KMS-11 (cell line): ENCODE results near the gene LINC00632.
A peak's percentile ranks its signal among the peaks of the same experiment; 100 is the strongest.

Experiments used
- H2AFZ ChIP-seq: fragments of 200-600 bp; sonication (generic); 2 replicates; pipeline ENCODE4 v1.6.1; 2016; ENCODE audit warnings: antibody characterized with exemption, mixed run types, low read depth
- H3K27ac ChIP-seq: fragments of 200-600 bp; sonication (generic); 2 replicates; pipeline ENCODE4 v1.6.1; 2016; ENCODE audit warnings: mild to moderate bottlenecking, mixed run types
- H3K27me3 ChIP-seq: fragments of 200-600 bp; sonication (generic); 2 replicates; pipeline ENCODE4 v1.6.1; 2017; ENCODE audit warnings: mild to moderate bottlenecking, low read depth, mixed run types, moderate library complexity; ENCODE audit not compliant: insufficient read depth
- H3K36me3 ChIP-seq: fragments of 200-600 bp; sonication (generic); 2 replicates; pipeline ENCODE4 v1.6.1; 2017; ENCODE audit warnings: mild to moderate bottlenecking, mixed run types; ENCODE audit not compliant: insufficient read depth
- H3K4me1 ChIP-seq: fragments of 200-600 bp; sonication (generic); 2 replicates; pipeline ENCODE4 v1.6.1; 2016; ENCODE audit warnings: mild to moderate bottlenecking, low read depth, mixed run types; ENCODE audit not compliant: poor library complexity, severe bottlenecking
- H3K4me2 ChIP-seq: fragments of 200-600 bp; sonication (generic); 2 replicates; pipeline ENCODE4 v1.7.0; 2016; ENCODE audit warnings: mild to moderate bottlenecking, mixed run types
- H3K4me3 ChIP-seq: fragments of 200-600 bp; sonication (generic); IDR thresholded peaks from 2 replicates; pipeline ENCODE4 v1.6.1; 2017; ENCODE audit warnings: low read depth, low read length, mixed read lengths; ENCODE audit not compliant: insufficient read depth
- H3K79me2 ChIP-seq: fragments of 200-600 bp; sonication (generic); 2 replicates; pipeline ENCODE4 v1.6.1; 2016; ENCODE audit warnings: low read depth, mixed run types; ENCODE audit not compliant: insufficient read depth
- H3K9ac ChIP-seq: fragments of 200-600 bp; sonication (generic); 2 replicates; pipeline ENCODE4 v1.6.1; 2016; ENCODE audit warnings: mild to moderate bottlenecking, mixed run types
- H4K20me1 ChIP-seq: fragments of 200-600 bp; sonication (generic); 2 replicates; pipeline ENCODE4 v1.6.1; 2016; ENCODE audit warnings: mild to moderate bottlenecking, mixed run types; ENCODE audit not compliant: insufficient read depth
- CTCF ChIP-seq: fragments of 200-600 bp; sonication (generic); conservative IDR thresholded peaks from 2 replicates; pipeline ENCODE4 v1.6.1; 2017; ENCODE audit warnings: low read depth, mild to moderate bottlenecking, antibody characterized with exemption, low read length, moderate library complexity, mixed read lengths

Gene LINC00632

GRCh38 chrX:140822184-140822583 is 112.6 kb downstream of the LINC00632 start:
- H3K79me2 ChIP-seq = no peaks in the 10 kb centered on the region
- peak overlapping the region; percentile 42 for H3K27ac ChIP-seq
- no peaks in the 10 kb centered on the region for H4K20me1 ChIP-seq
- peak overlapping the region; percentile 29; the same call in 1 of the 2 replicates for H3K4me2 ChIP-seq
- peaks cover 23% of the 10 kb centered on the region for H3K4me1 ChIP-seq
- no peak overlapping the region for H3K4me3 ChIP-seq
- no peak for TF ChIP-seq CTCF
- no peaks in the 10 kb centered on the region for H3K36me3 ChIP-seq
- H3K9ac ChIP-seq = no peak overlapping the region
- H3K27me3 ChIP-seq = no peaks in the 10 kb centered on the region
- 0 out of 2 replicates have a peak overlapping the region, but pooled peaks have one; percentile 30 for H2AFZ ChIP-seq

GRCh38 chrX:140822861-140823260 is 113.3 kb downstream of the LINC00632 start:
- Histone ChIP-seq H3K9ac (no peak overlapping the region), H3K36me3 (no peaks in the 10 kb centered on the region), H3K4me3 (no peak overlapping the region), H3K4me2 (peak overlapping the region; percentile 29; the same call in 1 of the 2 replicates), H3K4me1 (peaks cover 23% of the 10 kb centered on the region), H4K20me1 (no peaks in the 10 kb centered on the region), H3K27me3 (no peaks in the 10 kb centered on the region), H2AFZ (peak overlapping the region; percentile 30), H3K79me2 (no peaks in the 10 kb centered on the region), H3K27ac (peak overlapping the region; percentile 42)
- TF ChIP-seq CTCF = no peak

GRCh38 chrX:140836874-140837273 is 127.3 kb downstream of the LINC00632 start:
- Histone ChIP-seq H3K27ac (no peak overlapping the region), H3K79me2 (no peaks in the 10 kb centered on the region), H3K4me2 (no peak overlapping the region), H3K36me3 (no peaks in the 10 kb centered on the region), H3K27me3 (no peaks in the 10 kb centered on the region), H3K9ac (no peak overlapping the region), H4K20me1 (no peaks in the 10 kb centered on the region), H3K4me3 (no peak overlapping the region), H2AFZ (no peak overlapping the region), H3K4me1 (no peaks in the 10 kb centered on the region)
- TF ChIP-seq CTCF = no peak
